GM12878 (cell line): Measurements from ENCODE around the gene RUVBL2.

Source experiments
- CREM ChIP-seq: IDR thresholded peaks from 2 replicates; pipeline ENCODE4 v1.6.1; 2014; ENCODE audit warnings: antibody characterized with exemption, low read depth
- GABPA ChIP-seq: IDR thresholded peaks from 2 replicates; pipeline ENCODE4 v1.6.1; 2014; ENCODE audit warnings: antibody characterized with exemption, low read depth, mild to moderate bottlenecking, inconsistent platforms
- HCFC1 ChIP-seq: fragments of 150-350 bp; IDR thresholded peaks from 2 replicates; pipeline ENCODE4 v1.6.1; 2014; ENCODE audit warnings: low read length
- HDAC6 ChIP-seq: fragments of 200-600 bp; sonication (generic); IDR thresholded peaks from one replicate; pipeline ENCODE4 v1.8.0; 2017; ENCODE audit warnings: antibody characterized with exemption; ENCODE audit not compliant: unreplicated experiment
- MYC ChIP-seq: IDR thresholded peaks from 2 replicates; pipeline ENCODE4 v1.6.1; 2011; ENCODE audit warnings: mild to moderate bottlenecking, low read length, moderate library complexity, inconsistent platforms; ENCODE audit not compliant: insufficient read depth, insufficient replicate concordance, insufficient read length, severe bottlenecking

DNA sequence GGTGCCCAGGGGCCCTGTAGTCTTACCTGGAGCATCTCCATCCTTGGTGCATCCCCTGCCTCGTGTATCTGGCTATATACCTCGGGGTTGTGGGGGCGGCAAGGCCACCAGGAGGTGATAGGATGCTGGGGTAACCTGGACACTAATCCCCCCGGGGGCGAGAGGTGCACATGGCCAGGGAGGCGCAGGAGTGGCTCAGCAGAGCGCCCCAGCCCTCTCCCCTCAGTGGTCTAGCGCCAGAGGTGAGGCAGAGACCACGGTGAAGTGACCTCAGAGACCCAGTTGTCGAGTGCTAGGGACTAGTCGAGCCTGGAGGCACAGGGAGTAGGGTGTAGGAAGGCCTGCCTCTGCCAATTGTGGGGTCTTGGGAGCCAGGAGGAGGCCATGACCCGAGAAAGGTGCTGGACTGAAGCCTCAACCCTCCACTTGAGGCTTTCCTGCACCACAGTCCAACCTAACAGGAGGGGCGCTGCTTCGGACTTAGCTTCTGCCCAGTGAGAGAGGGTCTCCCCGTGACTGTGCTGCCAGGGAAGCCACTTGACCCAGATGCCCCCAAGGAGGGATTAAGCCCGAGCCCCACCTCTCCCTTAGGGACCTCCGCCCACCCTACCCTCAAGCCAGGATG lies 23.5 kb downstream of the RUVBL2 start, which contains the start of gene LHB:
- TF ChIP-seq CREM, result no peak
- no peak for TF ChIP-seq HDAC6
- no peak for TF ChIP-seq MYC
- no peak for TF ChIP-seq HCFC1
- TF ChIP-seq GABPA, result no peak
